NCI-H2029 (cell line): ENCODE results near the gene TK1.
A peak's percentile ranks its signal among the peaks of the same experiment; 100 is the strongest.
"Not testable (repeated sequence)": the region's sequence is repeated elsewhere in the genome, so short reads cannot be mapped to it uniquely, and the experiment has no call there.

Source experiments
- DNase-seq: peaks from one replicate; lab custom pipeline; 2025; lab: John Stamatoyannopoulos, UW

Gene TK1

DNA sequence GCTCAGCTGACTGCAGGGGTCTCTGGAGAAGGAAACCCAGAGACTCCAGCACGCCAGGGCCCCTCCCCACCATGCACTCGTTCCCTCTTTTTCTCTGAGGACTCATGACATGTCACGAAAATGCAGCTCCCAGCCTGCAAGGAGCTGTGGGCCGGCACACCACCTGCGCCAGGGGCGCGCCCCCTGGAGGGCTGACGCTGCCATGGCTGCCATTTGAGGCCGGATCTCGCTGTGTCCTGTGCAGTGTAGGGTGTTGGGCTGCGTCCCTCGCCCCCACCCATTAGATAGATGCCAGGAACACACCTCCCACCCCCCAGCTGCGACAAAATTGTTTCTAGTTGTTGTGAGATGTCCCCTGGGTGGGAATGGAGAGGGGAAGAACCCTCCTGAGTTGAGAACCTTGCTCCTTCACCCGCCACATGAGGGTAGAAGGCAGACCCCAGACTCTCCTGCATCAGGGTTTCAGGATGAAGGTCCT lies 10.3 kb downstream of the TK1 start:
- DNase-seq: no peak

DNA sequence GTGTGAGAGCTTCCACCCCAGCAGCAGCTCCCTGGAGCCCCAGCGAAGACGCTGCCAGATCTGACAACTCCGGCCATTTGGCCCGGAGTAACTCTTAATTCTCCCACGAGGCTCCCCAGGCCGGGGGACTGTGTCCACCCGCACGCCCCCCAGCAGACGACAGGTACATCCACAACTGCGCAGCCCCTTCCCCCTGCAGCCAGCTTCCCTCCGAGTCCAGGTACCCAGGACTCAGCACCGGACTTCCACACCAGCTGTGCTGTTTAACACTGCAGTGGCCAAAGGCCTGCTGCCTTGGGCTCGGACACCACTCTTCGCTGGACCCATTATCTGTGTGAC lies 11.2 kb downstream of the TK1 start:
- no peak for DNase-seq

DNA sequence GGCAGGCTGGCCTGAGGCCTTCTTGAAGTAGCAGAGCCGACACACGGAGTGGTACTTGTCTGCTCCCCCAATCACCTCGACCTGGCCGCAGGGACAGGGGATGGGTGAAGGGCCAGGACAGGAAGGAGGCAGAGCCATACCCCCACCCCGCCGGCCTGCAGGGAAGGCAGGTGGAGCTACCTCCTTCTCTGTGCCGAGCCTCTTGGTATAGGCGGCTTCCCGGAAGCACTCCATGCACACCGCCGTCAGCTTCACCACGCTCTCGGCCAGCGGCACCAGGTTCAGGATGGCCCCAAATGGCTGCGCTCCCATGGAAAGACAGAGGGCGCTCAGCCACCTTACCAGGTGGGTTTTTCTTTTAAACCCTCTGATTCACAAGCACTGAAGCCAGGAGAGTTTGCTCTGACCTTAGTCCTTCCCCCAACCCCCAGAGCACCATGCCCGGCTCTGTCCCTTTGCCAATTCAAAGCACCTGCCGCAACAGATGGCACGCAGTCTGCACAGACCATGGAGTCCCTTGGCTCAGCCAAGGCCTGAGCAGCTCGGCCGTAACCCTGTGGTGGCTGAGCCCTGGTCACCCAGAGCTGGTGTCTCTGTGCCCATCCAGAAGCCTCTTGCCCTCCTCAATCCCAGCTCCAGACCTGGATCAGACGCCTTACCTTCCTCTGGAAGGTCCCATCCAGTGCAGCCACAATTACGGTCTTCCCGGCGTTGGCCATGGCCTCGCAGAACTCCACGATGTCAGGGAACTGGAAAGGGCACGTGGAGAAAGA lies 11.8 kb downstream of the TK1 start:
- peak; percentile 86 for DNase-seq

DNA sequence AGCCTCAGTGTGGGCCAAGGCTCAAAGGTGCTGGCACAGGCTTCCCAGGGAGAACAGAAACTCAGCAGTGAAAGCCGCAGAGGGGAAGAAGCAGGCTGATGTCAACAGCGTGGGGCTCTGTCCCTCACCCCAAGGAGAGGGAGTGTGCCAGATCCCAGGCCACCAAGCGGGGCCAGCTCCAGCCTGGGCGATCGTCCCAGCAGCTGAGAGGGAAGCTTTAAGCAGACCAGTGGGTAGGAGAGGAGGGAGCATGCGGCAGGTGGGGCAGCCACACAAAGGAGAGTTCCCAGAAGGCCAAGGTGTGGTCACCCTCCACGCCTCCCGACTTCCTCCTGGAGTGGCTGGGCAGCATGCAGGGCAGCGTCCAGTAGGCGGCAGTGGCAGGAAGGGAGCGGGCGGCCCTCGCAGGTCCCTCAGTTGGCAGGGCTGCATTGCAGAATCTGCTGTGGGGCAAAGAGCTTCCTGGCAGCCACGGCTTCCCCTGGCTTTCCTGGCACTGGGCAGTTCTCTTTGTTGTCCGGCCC lies 12.4 kb downstream of the TK1 start:
- peak; percentile 81 for DNase-seq

DNA sequence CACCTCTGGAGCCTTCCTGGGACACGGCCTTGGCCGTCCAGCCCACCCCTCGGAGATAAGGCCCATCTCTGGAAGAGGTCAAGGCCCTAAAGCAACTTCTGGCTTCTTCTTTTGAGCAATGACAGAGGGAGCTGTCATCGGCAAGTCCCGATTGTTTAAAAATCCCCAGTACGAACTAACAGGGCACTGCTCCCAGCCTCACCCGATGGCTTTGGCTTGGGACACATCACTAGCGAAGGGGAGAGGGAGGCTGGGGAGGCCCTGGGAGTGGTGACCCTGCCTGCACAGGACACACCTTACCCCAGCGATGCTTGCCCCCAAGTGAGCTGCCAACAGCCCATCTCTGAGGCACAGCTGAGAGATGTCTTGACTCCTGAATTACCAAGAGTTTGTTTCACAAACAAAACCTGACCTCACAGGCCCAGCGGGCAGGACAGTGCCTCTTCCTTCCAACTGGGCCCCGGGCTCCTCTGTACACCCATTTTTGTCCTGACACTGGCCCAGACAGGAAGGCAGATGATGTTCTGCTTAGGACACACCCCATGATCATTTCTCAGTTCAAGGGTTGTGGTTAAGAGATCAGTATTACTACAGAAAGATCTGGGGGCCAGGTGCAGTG lies 13.6 kb downstream of the TK1 start:
- no peak for DNase-seq

DNA sequence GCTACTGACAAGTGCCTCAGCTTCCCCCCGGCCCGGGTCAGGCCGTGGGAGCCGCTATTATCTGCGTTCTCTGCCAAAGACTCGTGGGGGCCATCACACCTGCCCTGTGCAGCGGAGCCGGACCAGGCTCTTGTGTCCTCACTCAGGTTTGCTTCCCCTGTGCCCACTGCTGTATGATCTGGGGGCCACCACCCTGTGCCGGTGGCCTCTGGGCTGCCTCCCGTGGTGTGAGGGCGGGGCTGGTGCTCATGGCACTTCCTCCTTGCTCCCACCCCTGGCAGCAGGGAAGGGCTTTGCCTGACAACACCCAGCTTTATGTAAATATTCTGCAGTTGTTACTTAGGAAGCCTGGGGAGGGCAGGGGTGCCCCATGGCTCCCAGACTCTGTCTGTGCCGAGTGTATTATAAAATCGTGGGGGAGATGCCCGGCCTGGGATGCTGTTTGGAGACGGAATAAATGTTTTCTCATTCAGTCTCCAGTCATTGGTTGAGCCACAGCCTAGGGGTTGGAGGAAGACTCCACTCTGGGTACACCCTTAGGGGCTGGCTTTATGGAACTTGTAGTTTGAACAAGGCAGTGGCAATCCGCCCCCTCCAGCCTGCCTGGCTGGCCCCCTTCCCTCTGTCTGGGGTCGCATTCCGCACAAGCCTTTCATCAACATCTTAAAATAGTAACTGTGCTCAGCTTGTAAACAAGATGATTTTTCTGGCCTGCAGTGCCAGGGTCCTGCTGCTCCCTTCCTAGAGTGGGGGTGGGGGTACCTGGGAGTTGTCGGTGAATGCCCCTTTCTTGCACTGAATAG lies 14.4 kb downstream of the TK1 start:
- peak; percentile 37 for DNase-seq

DNA sequence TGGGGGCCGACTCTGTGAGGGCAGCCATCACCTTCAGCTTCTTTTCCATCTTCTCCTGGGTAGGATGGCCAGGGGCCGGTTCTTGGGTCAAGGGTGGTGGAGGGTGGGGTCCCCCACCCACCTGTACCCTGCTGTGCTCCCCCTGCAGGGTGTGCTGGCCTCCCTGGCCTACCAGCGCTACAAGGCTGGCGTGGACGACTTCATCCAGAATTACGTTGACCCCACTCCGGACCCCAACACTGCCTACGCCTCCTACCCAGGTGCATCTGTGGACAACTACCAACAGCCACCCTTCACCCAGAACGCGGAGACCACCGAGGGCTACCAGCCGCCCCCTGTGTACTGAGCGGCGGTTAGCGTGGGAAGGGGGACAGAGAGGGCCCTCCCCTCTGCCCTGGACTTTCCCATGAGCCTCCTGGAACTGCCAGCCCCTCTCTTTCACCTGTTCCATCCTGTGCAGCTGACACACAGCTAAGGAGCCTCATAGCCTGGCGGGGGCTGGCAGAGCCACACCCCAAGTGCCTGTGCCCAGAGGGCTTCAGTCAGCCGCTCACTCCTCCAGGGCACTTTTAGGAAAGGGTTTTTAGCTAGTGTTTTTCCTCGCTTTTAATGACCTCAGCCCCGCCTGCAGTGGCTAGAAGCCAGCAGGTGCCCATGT lies 15.1 kb downstream of the TK1 start:
- not testable (repeated sequence) for DNase-seq

DNA sequence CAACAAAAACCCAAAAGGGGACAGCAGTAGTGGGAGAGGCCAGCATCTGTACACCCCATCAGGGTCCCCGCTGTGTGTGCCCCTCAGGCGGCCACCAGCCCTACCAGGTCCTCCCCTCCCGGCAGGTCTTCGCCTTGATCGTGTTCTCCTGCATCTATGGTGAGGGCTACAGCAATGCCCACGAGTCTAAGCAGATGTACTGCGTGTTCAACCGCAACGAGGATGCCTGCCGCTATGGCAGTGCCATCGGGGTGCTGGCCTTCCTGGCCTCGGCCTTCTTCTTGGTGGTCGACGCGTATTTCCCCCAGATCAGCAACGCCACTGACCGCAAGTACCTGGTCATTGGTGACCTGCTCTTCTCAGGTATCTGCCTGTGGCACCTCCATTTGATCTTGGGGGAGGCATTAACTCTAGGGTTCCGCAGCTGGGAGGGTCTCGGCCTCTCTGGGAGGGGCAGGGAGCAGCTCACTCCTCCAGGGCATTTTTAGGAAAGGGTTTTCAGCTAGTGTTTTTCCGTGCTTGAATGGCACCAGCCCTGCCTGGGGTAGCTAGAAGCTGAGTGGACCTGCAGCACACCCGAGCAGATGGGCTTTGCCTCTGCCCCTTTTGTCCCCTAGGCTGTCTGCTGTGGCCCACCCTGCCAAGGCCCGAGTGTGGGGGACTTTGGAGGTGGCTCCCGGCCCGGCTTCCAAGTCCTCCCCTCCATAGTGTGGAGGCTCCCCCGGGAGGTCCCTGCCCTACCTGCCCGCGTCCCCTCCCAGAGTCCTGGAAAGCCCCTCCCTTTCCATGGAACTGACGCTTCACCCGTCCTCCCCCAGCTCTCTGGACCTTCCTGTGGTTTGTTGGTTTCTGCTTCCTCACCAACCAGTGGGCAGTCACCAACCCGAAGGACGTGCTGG lies 15.9 kb downstream of the TK1 start:
- DNase-seq: no peak

DNA sequence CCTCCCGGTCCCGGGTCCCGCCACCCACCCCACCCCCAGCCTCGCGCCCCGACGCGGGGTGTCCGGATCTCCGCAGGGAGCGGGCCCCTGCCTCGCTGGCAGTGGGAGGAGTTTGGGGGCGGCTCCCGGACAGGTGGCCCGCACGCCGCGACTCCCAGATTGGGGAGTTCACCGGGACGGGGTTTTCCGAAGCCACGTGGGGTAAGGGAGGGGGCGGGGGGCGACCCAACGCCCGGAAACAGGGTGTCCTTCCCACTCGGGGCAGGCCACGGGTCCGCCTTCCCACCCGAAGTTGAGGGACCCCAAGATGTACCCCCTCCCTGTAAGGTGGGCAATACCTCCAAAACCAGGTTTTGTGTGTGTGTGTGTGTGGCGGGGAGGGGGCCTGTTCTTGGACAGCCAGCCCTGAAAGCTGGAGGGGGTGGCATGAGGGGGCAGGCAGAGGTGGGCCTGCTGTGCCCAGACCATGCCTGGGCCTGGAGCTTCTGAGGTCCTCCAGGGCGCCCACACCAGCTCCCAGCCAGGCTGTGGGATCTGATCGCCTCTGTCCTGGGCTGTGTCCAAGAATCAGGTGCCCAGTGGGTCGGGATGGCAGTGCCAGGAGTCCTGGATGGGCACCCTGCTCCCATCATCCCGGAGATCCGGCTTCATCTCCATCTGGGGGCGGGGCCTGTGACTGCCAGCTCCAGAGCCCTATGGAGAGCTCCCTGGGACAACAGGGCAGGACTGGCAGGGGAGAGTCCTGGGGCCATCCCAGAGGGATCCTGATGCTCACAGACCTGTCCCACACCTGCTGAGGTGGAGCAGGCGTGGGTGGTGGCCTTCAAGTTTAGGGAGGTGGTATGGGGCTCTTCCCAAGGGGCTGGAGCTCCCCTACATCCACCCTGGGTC lies 17.7 kb downstream of the TK1 start:
- DNase-seq: peak; percentile 56

DNA sequence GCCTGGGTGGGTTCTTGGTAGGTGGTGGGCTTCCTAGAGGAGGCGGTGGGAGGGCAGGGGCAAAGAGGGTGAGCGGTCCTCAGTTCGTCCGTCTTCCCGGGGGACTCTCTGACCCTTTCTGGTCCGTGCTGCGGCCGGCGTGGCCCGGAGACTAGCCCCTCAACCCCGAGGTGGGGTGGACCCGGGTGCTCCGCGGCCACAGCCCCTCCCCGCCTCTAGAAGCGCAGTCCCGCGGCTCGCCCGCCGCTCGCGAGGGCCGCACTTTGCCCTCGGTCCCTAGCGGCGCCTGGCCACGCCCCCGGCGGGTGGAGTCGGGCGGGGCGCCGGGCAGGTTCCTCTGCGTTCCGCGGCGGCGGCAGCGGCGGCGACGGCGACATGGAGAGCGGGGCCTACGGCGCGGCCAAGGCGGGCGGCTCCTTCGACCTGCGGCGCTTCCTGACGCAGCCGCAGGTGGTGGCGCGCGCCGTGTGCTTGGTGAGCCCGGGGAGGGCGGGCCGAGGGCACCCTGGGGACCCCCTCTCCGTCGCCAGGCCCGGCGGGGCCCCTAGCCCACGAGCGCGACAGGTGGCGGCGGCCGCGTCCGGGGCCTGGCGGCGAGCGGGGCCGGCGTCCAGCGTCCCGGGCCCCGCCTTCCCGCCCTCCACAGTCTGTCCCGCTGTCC lies 18.5 kb downstream of the TK1 start, which contains the start of gene SYNGR2:
Gene SYNGR2 (plus strand): TSS at position 340 of the 661 bp plus-strand sequence. CDS start 36 bp downstream, at position 376.
- DNase-seq: peak; percentile 62

DNA sequence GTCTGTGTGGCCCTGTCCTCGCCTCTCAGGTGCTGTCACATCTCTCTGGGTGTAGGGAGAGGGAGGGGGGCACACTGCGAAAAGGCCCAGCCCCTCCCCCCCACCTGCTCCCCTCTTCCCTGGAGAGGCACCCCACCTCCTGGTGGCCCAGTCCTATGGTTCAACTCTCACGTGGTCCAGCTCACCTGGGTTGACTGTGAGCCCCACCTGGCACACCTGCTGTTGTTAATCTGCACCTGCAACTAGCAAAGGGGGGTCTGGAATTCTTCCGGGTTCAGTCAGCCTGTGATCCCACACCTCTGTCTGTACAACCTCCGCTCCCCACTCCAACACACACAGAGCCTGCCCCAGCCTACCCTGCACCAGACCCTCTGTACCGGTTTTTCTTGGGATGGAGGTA lies 20.4 kb downstream of the TK1 start:
- DNase-seq: no peak

DNA sequence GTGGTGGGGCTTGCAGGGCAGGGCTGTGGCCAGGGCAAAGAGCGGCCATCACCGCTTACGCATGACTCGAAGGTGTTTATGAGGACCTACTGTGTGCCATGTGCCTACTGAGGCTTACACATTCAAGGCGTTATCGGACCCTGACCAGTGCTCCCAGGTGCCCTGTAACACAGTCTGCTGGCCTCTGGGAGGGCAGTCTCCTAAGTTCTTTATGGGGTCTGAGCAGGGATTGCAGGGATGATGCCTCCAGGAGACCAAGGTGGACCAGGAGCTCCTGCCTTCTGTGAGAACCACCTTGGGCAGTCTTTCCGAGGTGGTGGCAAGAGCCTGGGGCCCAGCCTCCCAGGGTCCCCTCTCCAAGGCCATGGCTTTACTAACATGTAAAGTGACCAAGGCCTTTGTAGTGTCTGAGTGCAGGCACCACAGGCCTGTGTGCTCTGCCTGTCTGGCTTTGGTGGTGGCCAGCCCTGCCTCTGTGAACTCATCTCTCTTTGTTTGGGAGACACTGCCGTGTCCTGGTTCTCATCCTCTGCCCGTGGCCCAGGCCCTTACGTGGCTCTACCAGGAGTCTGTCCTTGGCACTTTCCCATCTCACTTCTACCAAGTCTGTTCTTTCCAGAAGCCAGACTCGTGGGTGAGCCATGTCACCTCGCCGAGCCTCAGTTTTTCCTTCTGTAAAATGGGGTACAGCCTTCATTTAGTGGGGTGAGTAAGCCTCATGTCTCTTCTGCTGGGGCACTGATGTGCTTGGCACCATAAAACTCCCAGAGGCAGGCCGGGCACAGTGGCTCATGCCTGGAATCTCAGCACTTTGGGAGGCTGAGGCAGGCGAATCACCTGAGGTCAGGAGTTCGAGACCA lies 21.9 kb downstream of the TK1 start:
- DNase-seq: no peak

DNA sequence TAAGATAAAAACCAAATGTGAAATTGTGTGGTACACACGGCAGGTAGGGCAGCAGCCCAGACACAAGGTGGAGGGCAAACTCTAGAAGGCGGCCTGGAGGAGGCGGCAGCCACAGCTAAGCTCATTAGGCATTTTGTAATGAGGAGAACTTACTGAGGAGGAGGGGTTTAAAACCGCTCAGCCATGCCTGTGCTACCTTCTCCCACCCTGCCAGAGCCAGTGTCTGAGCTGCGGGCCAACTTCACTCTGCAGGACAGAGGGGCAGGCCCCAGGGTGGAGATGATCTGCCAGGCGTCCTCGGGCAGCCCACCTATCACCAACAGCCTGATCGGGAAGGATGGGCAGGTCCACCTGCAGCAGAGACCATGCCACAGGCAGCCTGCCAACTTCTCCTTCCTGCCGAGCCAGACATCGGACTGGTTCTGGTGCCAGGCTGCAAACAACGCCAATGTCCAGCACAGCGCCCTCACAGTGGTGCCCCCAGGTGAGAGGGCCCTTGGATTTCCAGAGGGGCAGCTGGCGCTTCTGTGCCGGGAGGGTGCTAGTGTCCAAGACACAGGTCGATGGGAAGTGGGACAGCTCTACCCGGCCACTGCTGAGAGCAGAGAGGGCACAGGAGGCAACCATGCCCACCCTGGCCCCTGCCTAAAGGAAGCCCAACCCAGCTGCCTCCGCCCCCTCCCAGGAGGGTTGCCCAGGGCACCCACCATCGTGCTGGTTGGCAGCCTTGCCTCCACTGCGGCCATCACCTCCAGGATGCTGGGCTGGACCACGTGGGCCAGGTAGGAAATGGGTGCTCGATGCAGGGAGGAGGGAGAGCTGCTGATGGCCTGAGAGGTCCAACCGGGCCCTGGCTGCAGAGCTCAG lies 22.7 kb downstream of the TK1 start:
- DNase-seq: peak; percentile 32

DNA sequence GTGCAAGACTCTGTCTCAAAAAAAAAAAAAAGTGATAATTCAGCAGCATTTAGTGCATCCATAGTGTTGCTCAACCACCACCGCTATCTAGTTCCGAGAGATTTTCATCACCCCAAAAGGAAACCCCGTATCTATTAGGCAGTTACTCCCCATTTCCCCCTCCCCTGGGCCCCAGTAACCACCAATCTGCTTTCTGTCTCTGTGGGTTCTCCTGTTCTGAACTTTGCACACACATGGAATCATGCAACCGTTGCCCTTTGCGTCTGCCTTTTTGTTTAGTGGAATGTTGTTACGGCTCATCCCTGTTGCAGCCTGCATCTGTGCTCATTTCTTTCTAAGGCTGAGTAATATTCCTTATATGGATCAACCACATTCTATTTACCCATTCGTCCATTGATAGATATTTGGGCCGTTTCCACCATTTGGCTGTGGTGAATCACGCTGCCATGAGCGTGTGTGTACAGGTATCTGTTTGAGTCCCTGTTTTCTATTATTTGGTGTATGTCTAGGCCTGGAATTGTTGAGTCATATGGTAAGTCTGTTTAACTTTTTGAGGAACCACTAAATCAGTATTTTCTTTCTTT lies 27.2 kb downstream of the TK1 start:
- DNase-seq: no peak

DNA sequence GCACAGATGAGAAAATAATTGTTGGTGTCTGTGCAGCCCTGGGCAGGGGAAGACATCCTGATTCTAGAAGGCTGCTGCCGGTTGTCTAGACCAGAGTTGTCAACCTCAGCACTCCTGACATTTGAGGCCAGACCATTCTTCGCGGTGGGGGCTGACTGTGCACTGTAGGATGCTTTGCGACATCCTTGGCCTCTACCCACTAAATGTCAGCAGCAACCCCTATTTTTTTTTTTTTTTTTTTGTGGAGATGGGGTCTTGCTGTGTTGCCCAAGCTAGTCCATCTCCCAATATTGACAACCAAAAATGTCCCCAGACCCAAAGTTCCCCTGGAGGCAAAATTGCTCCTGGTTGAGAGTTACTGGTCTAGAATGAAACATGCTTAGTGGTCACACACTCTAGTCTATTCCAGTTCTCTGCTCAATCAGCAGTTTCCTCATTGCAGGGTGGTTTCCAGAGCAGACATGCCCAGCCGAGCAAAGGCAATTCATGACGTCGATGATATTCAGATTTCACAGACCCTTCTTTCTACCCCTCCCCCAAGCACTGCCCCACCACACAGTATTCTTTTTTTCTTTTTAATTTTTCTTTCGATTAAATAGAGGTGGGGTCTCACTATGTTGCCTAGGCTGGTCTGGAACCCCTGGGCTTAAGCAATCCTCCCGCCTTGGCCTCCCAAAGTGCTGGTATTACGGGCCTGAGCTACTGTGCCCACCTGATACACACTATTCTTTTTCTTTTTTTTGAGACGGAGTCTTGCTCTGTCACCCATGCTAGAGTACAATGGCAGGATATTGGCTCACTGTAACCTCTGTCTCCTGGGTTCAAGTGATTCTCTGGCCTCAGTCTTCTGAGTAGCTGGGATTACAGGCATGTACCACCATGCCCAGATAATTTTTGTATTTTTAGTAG lies 31.7 kb downstream of the TK1 start:
- DNase-seq: no peak

DNA sequence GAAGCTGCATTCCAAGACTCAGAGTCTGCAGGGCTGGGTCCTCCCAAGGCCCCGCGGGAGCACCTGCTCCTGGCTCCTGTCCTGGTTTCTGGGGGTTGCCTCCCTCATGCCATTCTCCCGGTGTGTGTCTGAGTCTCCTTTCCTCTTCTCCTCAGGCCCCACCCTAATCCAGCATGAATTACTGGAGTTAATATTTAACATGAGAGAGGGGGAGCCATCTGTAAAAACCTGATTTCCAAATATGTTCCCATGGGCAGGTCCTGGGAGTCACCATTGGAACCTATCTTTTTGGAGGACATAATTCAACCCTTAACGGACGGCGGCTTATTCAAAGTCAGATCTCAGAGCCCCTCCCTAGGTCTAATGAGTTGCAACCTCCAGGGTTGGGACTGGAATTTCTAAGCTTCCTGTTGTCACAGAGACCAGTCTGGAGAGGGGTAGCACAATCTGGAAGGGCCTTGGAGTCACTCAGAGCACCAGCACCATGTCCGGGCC lies 35.3 kb downstream of the TK1 start:
- DNase-seq: no peak
